WTC11 (cell line): ENCODE measurements around the gene TNS3. TPM values are rescaled to one million over a fixed set of nuclear protein-coding genes. Genes with fewer than 3 reads are reported as not detected.

ENCODE experiments used
- ATAC-seq: fragments of 200-7000 bp; cut with Tn5 transposase; 2 replicates; pipeline ENCODE4 v1.10.0; 2021; ENCODE audit warnings: mild to moderate bottlenecking, moderate library complexity
- CTCF ChIA-PET: fragments of 300-600 bp; sonication (Branson Sonifier 250); formaldehyde crosslinking; loops from one replicate; lab custom pipeline; 2021; ENCODE audit warnings: antibody characterized with exemption; lab: Charles Lee
- POLR2A ChIA-PET: fragments of 350-600 bp; sonication (Branson Sonifier 250); formaldehyde crosslinking; loops from one replicate; lab custom pipeline; 2021; ENCODE audit warnings: antibody characterized with exemption; lab: Charles Lee
- DNase-seq: peaks from one replicate; pipeline ENCODE4 v3.0.0; 2021; ENCODE audit warnings: low spot score
- H3K27ac Mint-ChIP-seq: 2 replicates; pipeline ENCODE4 v1.8.0; 2021; ENCODE audit warnings: mixed read lengths
- H3K27me3 Mint-ChIP-seq: 2 replicates; pipeline ENCODE4 v1.8.0; 2021; ENCODE audit warnings: low read depth, mild to moderate bottlenecking, moderate library complexity, mixed read lengths
- H3K36me3 Mint-ChIP-seq: 2 replicates; pipeline ENCODE4 v1.8.0; 2021; ENCODE audit warnings: mixed read lengths
- H3K4me1 Mint-ChIP-seq: 2 replicates; pipeline ENCODE4 v1.8.0; 2022; ENCODE audit warnings: mixed read lengths
- H3K4me3 Mint-ChIP-seq: 2 replicates; pipeline ENCODE4 v1.8.0; 2021; ENCODE audit warnings: mild to moderate bottlenecking, moderate library complexity, mixed read lengths
- H3K9me3 Mint-ChIP-seq: 2 replicates; pipeline ENCODE4 v1.8.0; 2021; ENCODE audit warnings: mixed read lengths
- CREB1 ChIP-seq: sonication (generic); formaldehyde crosslinking; IDR thresholded peaks from 2 replicates; pipeline ENCODE4 v1.8.0; 2023; ENCODE audit warnings: mild to moderate bottlenecking, missing genetic modification reagents
- FOXP1 ChIP-seq: sonication (generic); formaldehyde crosslinking; IDR thresholded peaks from 2 replicates; pipeline ENCODE4 v1.8.0; 2022; ENCODE audit warnings: missing genetic modification reagents, mild to moderate bottlenecking, moderate library complexity, borderline replicate concordance
- IRF2 ChIP-seq: sonication (generic); formaldehyde crosslinking; IDR thresholded peaks from 2 replicates; pipeline ENCODE4 v1.8.0; 2022; ENCODE audit warnings: low read depth, missing genetic modification reagents, borderline replicate concordance
- JAZF1 ChIP-seq: fragments of 250-450 bp; sonication (Bioruptor Pico); IDR thresholded peaks from 2 replicates; pipeline ENCODE4 v1.9.0; 2021; ENCODE audit warnings: moderate library complexity, mild to moderate bottlenecking, inconsistent platforms
- MXD4 ChIP-seq: fragments of 250-450 bp; sonication (Bioruptor Pico); IDR thresholded peaks from 2 replicates; pipeline ENCODE4 v1.8.0; 2021; ENCODE audit warnings: mild to moderate bottlenecking, moderate library complexity, borderline replicate concordance
- NFATC4 ChIP-seq: fragments of 250-450 bp; sonication (Bioruptor Pico); IDR thresholded peaks from 2 replicates; pipeline ENCODE4 v1.9.0; 2021; ENCODE audit warnings: mild to moderate bottlenecking
- PRRX2 ChIP-seq: fragments of 250-450 bp; sonication (Bioruptor Pico); IDR thresholded peaks from 2 replicates; pipeline ENCODE4 v1.8.0; 2021; ENCODE audit warnings: mild to moderate bottlenecking
- RELA ChIP-seq: sonication (generic); formaldehyde crosslinking; IDR thresholded peaks from 2 replicates; pipeline ENCODE4 v1.8.1; 2022; ENCODE audit warnings: missing genetic modification reagents, mild to moderate bottlenecking, borderline replicate concordance
- SMAD3 ChIP-seq: sonication (generic); formaldehyde crosslinking; IDR thresholded peaks from 2 replicates; pipeline ENCODE4 v1.8.0; 2022; ENCODE audit warnings: missing genetic modification reagents, mild to moderate bottlenecking, borderline replicate concordance
- SP1 ChIP-seq: sonication (generic); formaldehyde crosslinking; conservative IDR thresholded peaks from 2 replicates; pipeline ENCODE4 v1.8.1; 2022; ENCODE audit warnings: missing genetic modification reagents
- ZNF121 ChIP-seq: sonication (generic); formaldehyde crosslinking; IDR thresholded peaks from 2 replicates; pipeline ENCODE4 v1.8.0; 2023; ENCODE audit warnings: missing genetic modification reagents
- ZNF138 ChIP-seq: sonication (generic); formaldehyde crosslinking; conservative IDR thresholded peaks from 2 replicates; pipeline ENCODE4 v1.8.1; 2022; ENCODE audit warnings: mild to moderate bottlenecking, moderate library complexity, missing genetic modification reagents
- total RNA-seq: library from RNA; stranded (reverse); gene quantifications from 3 replicates; pipeline ENCODE4 v1.2.3, GENCODE V29; 2021
- TF ChIP-seq, protein P1 (sequence below): fragments of 250-450 bp; sonication (Bioruptor Pico); IDR thresholded peaks from 2 replicates; pipeline ENCODE4 v1.9.0; 2021; ENCODE audit warnings: moderate library complexity, mild to moderate bottlenecking, inconsistent platforms, borderline replicate concordance
- TF ChIP-seq, protein P2 (sequence below): sonication (generic); formaldehyde crosslinking; IDR thresholded peaks from 2 replicates; pipeline ENCODE4 v1.8.0; 2023; ENCODE audit warnings: mild to moderate bottlenecking, missing genetic modification reagents
- TF ChIP-seq, protein P3 (sequence below): sonication (generic); formaldehyde crosslinking; conservative IDR thresholded peaks from 2 replicates; pipeline ENCODE4 v1.8.1; 2023; ENCODE audit warnings: mild to moderate bottlenecking, low read depth, missing genetic modification reagents, moderate library complexity
- TF ChIP-seq, protein P4 (sequence below): sonication (generic); formaldehyde crosslinking; conservative IDR thresholded peaks from 2 replicates; pipeline ENCODE4 v1.8.1; 2022; ENCODE audit warnings: mild to moderate bottlenecking, missing genetic modification reagents
- TF ChIP-seq, protein P5 (sequence below): sonication (generic); formaldehyde crosslinking; IDR thresholded peaks from 2 replicates; pipeline ENCODE4 v1.8.0; 2022; ENCODE audit warnings: mild to moderate bottlenecking, missing genetic modification reagents
- TF ChIP-seq, protein P6 (sequence below): fragments of 250-450 bp; sonication (Bioruptor Pico); IDR thresholded peaks from 2 replicates; pipeline ENCODE4 v1.9.0; 2021; ENCODE audit warnings: mild to moderate bottlenecking
- TF ChIP-seq, protein P7 (sequence below): sonication (generic); formaldehyde crosslinking; IDR thresholded peaks from 2 replicates; pipeline ENCODE4 v1.8.1; 2022; ENCODE audit warnings: low read depth, mild to moderate bottlenecking, moderate library complexity, missing genetic modification reagents, borderline replicate concordance

Gene TNS3
- total RNA-seq, 1 experiment from 2014 or later = 37.7 TPM

DNA sequence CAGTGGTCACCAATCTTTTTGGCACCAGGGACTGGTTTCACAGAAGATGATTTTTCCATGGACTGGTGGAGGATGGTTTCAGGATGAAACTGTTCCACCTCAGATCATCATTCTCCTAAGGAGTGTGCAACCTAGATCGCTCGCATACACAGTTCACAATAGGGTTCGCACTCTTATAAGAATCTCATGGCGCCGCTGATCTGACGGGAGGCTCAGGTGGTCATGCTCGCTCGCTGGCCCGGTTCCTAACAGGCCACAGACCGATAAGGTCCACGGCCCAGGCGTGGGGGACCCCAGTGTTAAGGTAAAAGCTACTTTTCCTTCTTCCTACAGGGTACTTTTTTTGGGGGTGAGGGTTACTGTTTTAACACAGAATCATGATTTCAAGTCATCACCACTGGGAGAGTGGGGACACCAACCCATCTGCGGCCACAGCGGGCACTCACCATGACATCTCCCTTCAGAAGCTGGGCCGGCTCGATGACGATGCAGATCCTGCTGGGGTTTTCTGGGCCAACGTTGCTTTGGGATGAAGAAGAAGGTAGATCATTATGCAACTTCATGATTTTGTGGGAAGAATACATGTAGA lies 170.5 kb downstream of the TNS3 start:
- peaks cover 7% of the 10 kb centered on the region; the same call in 1 of the 2 replicates for H3K36me3 Mint-ChIP-seq
- H3K27me3 Mint-ChIP-seq = no peaks in the 10 kb centered on the region
- no peaks in the 10 kb centered on the region for H3K9me3 Mint-ChIP-seq
- no peak for ATAC-seq
- no peak overlapping the region for H3K27ac Mint-ChIP-seq
- no peak for DNase-seq
- TF ChIP-seq, protein P1, sequence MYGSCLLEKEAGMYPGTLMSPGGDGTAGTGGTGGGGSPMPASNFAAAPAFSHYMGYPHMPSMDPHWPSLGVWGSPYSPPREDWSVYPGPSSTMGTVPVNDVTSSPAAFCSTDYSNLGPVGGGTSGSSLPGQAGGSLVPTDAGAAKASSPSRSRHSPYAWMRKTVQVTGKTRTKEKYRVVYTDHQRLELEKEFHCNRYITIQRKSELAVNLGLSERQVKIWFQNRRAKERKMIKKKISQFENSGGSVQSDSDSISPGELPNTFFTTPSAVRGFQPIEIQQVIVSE (CRISPR knock-in tag) = no peak
- TF ChIP-seq, protein P2, sequence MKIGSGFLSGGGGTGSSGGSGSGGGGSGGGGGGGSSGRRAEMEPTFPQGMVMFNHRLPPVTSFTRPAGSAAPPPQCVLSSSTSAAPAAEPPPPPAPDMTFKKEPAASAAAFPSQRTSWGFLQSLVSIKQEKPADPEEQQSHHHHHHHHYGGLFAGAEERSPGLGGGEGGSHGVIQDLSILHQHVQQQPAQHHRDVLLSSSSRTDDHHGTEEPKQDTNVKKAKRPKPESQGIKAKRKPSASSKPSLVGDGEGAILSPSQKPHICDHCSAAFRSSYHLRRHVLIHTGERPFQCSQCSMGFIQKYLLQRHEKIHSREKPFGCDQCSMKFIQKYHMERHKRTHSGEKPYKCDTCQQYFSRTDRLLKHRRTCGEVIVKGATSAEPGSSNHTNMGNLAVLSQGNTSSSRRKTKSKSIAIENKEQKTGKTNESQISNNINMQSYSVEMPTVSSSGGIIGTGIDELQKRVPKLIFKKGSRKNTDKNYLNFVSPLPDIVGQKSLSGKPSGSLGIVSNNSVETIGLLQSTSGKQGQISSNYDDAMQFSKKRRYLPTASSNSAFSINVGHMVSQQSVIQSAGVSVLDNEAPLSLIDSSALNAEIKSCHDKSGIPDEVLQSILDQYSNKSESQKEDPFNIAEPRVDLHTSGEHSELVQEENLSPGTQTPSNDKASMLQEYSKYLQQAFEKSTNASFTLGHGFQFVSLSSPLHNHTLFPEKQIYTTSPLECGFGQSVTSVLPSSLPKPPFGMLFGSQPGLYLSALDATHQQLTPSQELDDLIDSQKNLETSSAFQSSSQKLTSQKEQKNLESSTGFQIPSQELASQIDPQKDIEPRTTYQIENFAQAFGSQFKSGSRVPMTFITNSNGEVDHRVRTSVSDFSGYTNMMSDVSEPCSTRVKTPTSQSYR = no peak
- TF ChIP-seq IRF2 (CRISPR knock-in tag) = no peak
- no peak for TF ChIP-seq ZNF121
- no peak for TF ChIP-seq CREB1 (CRISPR knock-in tag)
- no peak for TF ChIP-seq NFATC4 (CRISPR knock-in tag)
- no peak for TF ChIP-seq JAZF1 (CRISPR knock-in tag)
- TF ChIP-seq SP1 (CRISPR knock-in tag) = no peak
- TF ChIP-seq, protein P3, sequence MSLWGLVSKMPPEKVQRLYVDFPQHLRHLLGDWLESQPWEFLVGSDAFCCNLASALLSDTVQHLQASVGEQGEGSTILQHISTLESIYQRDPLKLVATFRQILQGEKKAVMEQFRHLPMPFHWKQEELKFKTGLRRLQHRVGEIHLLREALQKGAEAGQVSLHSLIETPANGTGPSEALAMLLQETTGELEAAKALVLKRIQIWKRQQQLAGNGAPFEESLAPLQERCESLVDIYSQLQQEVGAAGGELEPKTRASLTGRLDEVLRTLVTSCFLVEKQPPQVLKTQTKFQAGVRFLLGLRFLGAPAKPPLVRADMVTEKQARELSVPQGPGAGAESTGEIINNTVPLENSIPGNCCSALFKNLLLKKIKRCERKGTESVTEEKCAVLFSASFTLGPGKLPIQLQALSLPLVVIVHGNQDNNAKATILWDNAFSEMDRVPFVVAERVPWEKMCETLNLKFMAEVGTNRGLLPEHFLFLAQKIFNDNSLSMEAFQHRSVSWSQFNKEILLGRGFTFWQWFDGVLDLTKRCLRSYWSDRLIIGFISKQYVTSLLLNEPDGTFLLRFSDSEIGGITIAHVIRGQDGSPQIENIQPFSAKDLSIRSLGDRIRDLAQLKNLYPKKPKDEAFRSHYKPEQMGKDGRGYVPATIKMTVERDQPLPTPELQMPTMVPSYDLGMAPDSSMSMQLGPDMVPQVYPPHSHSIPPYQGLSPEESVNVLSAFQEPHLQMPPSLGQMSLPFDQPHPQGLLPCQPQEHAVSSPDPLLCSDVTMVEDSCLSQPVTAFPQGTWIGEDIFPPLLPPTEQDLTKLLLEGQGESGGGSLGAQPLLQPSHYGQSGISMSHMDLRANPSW = no peak
- no peak for TF ChIP-seq PRRX2 (CRISPR knock-in tag)
- TF ChIP-seq MXD4 (CRISPR knock-in tag) = no peak
- ChIA-PET POLR2A (no interaction called here), CTCF (no interaction called here)
- H3K4me3 Mint-ChIP-seq = no peak overlapping the region
- H3K4me1 Mint-ChIP-seq = no peaks in the 10 kb centered on the region

DNA sequence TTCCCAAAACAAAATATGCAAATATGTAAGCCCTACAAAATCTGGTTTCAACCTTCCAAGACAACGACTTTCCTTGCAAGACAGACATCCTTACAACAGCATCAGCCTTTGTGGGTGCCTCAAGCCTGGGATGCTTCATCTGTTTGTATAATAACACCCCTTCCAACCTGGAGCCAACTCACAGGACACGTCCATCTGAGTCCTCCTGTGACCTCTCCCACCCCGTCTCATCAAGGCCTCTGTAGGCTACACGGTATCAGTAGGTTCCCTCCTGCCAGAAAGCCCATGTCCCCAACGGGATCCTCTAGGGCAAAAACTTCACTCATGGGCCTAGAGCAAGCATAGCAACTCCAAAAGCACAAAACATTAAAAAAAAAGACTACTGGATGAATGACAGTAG lies 173.2 kb downstream of the TNS3 start:
- Mint-ChIP-seq H3K4me1 (no peaks in the 10 kb centered on the region; the same call in 1 of the 2 replicates), H3K27me3 (no peaks in the 10 kb centered on the region)
- POLR2A ChIA-PET = interaction anchor here (0.7 kb wide), 1 partner anchor 62 kb away, joined by 4 read pairs; no protein-coding TSS in a partner anchor

More for the DNA sequence above, 173.2 kb downstream of the TNS3 start:
- DNase-seq (no peak), ATAC-seq (no peak)
- CTCF ChIA-PET = no interaction called here
- H3K27ac Mint-ChIP-seq = 0 out of 2 replicates have a peak overlapping the region, but pooled peaks have one; percentile 33
- H3K36me3 Mint-ChIP-seq = peaks cover 2% of the 10 kb centered on the region; the same call in 1 of the 2 replicates
- H3K9me3 Mint-ChIP-seq = no peaks in the 10 kb centered on the region
- H3K4me3 Mint-ChIP-seq = no peak overlapping the region
- TF ChIP-seq, protein P4, sequence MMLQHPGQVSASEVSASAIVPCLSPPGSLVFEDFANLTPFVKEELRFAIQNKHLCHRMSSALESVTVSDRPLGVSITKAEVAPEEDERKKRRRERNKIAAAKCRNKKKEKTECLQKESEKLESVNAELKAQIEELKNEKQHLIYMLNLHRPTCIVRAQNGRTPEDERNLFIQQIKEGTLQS (CRISPR knock-in tag) = no peak
- TF ChIP-seq, protein P5, sequence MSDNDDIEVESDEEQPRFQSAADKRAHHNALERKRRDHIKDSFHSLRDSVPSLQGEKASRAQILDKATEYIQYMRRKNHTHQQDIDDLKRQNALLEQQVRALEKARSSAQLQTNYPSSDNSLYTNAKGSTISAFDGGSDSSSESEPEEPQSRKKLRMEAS (CRISPR knock-in tag) = no peak
- TF ChIP-seq FOXP1 (CRISPR knock-in tag) (no peak), ZNF138 (CRISPR knock-in tag) (no peak), SMAD3 (CRISPR knock-in tag) (no peak), RELA (CRISPR knock-in tag) (no peak)
- TF ChIP-seq, protein P6, sequence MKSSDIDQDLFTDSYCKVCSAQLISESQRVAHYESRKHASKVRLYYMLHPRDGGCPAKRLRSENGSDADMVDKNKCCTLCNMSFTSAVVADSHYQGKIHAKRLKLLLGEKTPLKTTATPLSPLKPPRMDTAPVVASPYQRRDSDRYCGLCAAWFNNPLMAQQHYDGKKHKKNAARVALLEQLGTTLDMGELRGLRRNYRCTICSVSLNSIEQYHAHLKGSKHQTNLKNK (CRISPR knock-in tag) = no peak
- TF ChIP-seq, protein P7, sequence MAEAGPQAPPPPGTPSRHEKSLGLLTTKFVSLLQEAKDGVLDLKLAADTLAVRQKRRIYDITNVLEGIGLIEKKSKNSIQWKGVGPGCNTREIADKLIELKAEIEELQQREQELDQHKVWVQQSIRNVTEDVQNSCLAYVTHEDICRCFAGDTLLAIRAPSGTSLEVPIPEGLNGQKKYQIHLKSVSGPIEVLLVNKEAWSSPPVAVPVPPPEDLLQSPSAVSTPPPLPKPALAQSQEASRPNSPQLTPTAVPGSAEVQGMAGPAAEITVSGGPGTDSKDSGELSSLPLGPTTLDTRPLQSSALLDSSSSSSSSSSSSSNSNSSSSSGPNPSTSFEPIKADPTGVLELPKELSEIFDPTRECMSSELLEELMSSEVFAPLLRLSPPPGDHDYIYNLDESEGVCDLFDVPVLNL (CRISPR knock-in tag) = no peak
